ENCODE results near the gene GPANK1.

GPANK1 gene

GRCh38 chr6:31691564-31692108 is 26.8 kb upstream of the GPANK1 start:
- in situ Hi-C loops (cut with MboI; ENCODE audit: low sequenced_read_pairs): no loop called here

GRCh38 chr6:31691078-31691463 is 26.3 kb upstream of the GPANK1 start:
- in situ Hi-C loops (cut with MboI; ENCODE audit: low sequenced_read_pairs): no loop called here

- in situ Hi-C loops (cut with MboI; ENCODE audit: low sequenced_read_pairs): no loop called here
Observed at GRCh38 chr6:31690231-31691077, 25.7 kb upstream of the GPANK1 start.

GRCh38 chr6:31689249-31690110 is 24.7 kb upstream of the GPANK1 start:
- in situ Hi-C loops (cut with MboI; ENCODE audit: low sequenced_read_pairs): loop anchor here (10.0 kb wide), 1 partner anchor 75 kb away; the partner anchor contains the start of gene SAPCD1

DNA sequence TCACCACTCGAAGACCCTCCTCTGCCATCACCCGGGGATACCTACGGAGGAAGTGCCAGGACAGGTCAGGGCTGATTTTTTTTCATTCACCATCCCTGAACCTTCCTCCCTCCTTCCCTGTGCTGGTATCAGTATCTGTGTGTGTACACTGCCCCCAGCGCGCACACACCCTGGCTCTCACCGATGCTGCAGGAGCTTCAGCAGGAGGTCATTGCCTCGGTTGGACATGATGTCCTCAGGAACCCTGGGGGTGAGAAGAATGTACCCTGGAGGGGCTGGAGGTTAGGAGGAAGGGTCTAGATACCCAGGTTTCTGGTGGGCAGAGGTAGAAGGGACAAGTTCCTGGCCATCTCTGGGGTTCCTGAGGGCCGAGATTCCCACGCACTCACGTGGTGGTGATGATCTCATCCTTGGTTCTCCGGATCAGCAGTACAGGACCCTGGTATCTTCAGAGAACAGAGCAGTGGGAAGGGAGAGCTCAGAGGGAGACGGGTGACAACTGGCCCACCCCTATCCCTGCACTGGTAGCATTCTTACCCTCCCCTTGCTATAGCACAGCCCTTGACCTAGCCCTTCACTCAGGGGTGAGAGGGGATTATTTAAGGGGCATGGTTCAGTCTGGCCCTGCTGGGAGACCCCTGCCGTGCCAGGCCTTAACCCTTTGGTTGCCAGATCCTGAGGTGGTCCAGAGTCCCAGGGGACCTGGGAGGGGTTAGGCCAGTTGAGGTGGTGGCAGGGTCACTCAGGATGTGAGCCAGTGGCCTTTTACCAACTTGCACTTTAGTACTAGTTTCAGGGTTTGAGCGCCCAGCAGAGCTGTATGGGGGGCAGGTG is 23.3 kb upstream of the GPANK1 start:
- in situ Hi-C loops (cut with MboI; ENCODE audit: low sequenced_read_pairs): loop anchor here (10.0 kb wide), 1 partner anchor 77 kb away; the partner anchor contains the start of gene SAPCD1

DNA sequence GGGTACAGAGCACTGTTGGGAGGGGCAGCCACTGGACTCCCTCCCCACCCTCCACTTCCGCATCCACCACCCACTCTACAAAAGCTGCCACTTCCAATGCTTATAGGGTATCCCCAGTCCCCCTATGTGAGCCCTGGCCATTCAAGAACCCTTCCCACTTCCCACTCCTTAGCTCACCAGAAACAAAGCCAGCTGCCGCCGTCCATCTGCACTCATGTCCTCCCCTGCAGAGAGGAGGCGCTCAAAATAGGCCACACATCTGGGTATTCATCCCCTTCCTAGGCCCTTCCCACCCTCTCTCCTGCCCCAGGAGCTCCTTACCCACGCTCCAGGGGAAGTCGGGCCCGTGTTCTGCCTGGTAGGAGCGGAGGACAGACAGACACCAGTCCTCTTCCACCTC is 22.5 kb upstream of the GPANK1 start:
- in situ Hi-C loops (cut with MboI; ENCODE audit: low sequenced_read_pairs): loop anchor here (10.0 kb wide), 1 partner anchor 77 kb away; the partner anchor contains the start of gene SAPCD1

- in situ Hi-C loops (cut with MboI; ENCODE audit: low sequenced_read_pairs): loop anchor here (10.0 kb wide), 1 partner anchor 78 kb away; the partner anchor contains the start of gene SAPCD1
Observed at GRCh38 chr6:31686483-31686882, 21.7 kb upstream of the GPANK1 start.

GRCh38 chr6:31683591-31683990 is 18.8 kb upstream of the GPANK1 start:
- in situ Hi-C loops (cut with MboI; ENCODE audit: low sequenced_read_pairs): loop anchor here (10.0 kb wide), 1 partner anchor 81 kb away; the partner anchor contains the start of gene SAPCD1

GRCh38 chr6:31681135-31681671 is 16.4 kb upstream of the GPANK1 start:
- in situ Hi-C loops (cut with MboI; ENCODE audit: low sequenced_read_pairs): loop anchor here (10.0 kb wide), 1 partner anchor 84 kb away; the partner anchor contains the start of gene SAPCD1

DNA sequence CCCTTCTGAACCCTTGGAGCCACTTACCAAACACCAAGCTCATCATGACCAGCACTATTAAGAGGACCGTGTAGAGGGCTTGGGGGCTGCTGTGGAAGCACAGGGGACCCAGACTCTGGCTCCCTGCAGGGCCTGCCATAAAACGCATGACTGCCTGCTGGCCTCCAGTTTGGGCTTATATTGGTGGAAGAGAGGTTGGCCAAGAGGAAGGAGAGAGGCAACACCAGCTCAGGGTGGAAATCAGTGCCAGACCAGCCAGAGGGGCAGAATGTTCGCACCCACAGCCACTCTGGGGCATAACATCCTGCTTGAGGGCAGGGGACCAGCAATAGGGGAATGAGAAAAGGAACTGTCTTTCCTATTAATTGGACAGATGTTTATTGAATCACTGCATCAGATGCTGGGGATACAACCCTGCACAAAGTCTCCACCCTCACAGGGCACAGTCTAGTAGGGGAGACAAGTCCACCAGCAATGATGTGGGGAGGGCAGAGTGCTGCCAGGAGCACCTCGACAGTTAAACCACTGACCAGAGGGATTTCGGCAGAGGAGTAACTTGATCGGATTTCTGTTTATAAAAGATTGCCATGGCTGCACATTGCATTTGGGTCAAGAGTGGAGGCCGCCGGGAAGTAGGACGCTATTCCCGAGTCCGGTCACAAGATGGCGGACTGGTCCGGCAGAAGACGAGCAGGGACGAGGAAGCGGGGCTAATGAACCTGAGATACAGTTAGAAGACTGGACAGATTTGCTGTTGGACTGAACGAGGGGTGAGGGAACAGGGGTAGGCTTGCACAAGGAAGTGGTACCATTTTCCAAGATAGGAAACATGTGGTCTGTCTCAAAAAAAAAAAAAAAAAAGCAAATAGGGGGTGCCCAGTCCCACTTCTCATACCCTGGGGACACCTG is 15.7 kb upstream of the GPANK1 start, which contains the start of gene LY6G5C:
Gene LY6G5C, minus strand, starts transcription at position 842 of the 909 bp plus-strand sequence. Its CDS starts 694 bp downstream, at position 148.
- in situ Hi-C loops (cut with MboI; ENCODE audit: low sequenced_read_pairs): loop anchor here (10.0 kb wide), 1 partner anchor 84 kb away; the partner anchor contains the start of gene SAPCD1

- in situ Hi-C loops (cut with MboI; ENCODE audit: low sequenced_read_pairs): no loop called here
Observed at GRCh38 chr6:31677955-31678354, 13.2 kb upstream of the GPANK1 start.

GRCh38 chr6:31676904-31677303 is 12.1 kb upstream of the GPANK1 start:
- in situ Hi-C loops (cut with MboI; ENCODE audit: low sequenced_read_pairs): no loop called here

DNA sequence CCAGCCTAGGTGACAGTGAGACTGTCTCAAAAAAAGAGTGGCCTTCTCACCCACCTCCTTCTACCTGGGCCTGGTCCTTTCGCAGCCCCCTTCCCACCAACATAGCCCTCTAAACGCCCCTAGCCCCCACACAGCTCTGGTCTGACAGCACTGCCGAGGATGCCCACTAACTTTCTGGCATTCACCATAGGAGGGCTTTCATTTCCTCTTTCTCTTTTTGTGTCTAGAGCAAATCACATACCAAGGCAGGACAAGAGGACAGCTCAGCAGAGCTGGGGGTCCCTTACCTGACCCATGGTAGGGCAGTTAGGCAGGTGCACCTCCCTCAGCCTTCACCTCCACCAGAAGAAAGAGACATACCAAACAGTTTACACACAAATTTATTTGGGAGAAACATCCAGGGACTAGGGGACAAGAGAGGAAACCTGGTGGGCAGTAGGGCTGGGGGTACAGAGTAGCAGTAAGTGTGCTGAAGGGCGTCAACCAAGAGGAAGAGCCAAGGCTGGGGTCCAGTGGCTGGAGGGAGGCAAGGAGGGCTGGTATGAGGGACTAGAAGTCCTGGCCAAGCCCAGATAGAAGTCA is 11.6 kb upstream of the GPANK1 start:
- in situ Hi-C loops (cut with MboI; ENCODE audit: low sequenced_read_pairs): no loop called here

- in situ Hi-C loops (cut with MboI; ENCODE audit: low sequenced_read_pairs): loop anchor here (25.0 kb wide), 1 partner anchor 293 kb away; the partner anchor contains the start of genes DXO, NELFE and SKIC2
Observed at GRCh38 chr6:31669676-31670075, 4.9 kb upstream of the GPANK1 start, which contains the start of gene LY6G5B. Gene LY6G5B (plus strand): TSS chr6:31669976. CDS start chr6:31670951, 975 bp downstream.

- in situ Hi-C loops (cut with MboI; ENCODE audit: low sequenced_read_pairs): loop anchor here (25.0 kb wide), 1 partner anchor 296 kb away; the partner anchor contains the start of genes DXO, NELFE and SKIC2
Observed at GRCh38 chr6:31666337-31666965, 1.7 kb upstream of the GPANK1 start.

GRCh38 chr6:31665501-31666336 is 922 bp upstream of the GPANK1 start, which contains the start of gene CSNK2B:
Gene CSNK2B (plus strand): TSS chr6:31666080. CDS start chr6:31666832, 752 bp downstream.
- in situ Hi-C loops (cut with MboI; ENCODE audit: low sequenced_read_pairs): loop anchor here (25.0 kb wide), 1 partner anchor 297 kb away; the partner anchor contains the start of genes DXO, NELFE and SKIC2

Measured in HL-60/S4 treated with phorbol 12-myristate 13-acetate at 8.2 ng/mL for 4 days and 3 days (cell line).